ENCODE measurements around the gene UBE2I.
A peak's percentile ranks its signal among the peaks of the same experiment; 100 is the strongest.

Gene UBE2I

GRCh38 chr16:1344499-1344898, 35.1 kb downstream of the UBE2I start:
- no peak for DNase-seq

DNA sequence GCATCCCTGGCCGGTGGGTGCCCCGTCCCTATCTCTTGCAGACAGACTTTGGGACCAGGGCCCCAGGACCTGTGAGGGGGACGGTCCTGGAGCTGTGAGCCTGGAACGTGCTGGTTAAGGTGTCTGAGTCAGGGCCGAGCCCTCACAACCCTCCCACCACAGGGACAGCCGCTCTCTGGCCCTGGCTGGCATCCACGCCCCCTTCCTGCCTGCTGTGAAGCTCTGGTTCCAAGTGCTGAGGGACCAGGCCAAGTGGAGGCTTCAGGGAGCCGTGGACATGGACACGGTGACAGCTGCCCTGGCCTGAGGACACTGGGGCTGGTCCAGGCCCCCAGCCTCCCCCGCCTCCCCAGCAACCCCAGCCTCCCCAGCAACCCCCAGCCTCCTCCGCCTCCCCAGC, 35.7 kb downstream of the UBE2I start:
- DNase-seq = no peak

- no peak for DNase-seq
Observed at GRCh38 chr16:1345651-1346421, 36.4 kb downstream of the UBE2I start.

- DNase-seq = no peak
Observed at GRCh38 chr16:1346422-1347285, 37.2 kb downstream of the UBE2I start.

DNA sequence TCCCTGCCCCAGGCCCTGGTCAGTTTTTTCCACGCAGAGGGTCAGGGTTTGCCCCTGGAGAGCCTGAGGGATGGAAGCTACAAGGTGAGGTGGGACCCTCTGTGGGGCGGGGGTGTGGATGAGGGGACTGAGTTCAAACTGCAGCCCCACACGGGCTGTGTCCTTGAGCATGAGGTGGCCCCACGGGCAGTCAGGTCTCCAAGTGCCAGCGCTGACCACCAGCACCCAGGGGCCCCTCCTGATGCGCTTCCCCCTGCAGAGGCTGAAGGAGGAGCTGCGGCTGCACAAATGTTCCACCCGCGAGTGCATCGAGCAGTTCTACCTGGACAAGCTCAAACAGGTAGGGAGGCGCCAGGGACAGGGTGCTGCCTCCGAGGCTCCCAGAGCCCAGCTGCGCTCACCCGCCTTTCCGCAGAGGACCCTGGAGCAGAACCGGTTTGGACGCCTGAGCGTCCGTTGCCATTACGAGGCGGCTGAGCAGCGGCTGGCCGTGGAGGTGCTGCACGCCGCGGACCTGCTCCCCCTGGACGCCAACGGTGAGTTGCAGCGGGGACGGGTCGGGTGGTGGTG, 37.9 kb downstream of the UBE2I start:
- no peak for DNase-seq

GRCh38 chr16:1347962-1348361, 38.5 kb downstream of the UBE2I start:
- no peak for DNase-seq

DNA sequence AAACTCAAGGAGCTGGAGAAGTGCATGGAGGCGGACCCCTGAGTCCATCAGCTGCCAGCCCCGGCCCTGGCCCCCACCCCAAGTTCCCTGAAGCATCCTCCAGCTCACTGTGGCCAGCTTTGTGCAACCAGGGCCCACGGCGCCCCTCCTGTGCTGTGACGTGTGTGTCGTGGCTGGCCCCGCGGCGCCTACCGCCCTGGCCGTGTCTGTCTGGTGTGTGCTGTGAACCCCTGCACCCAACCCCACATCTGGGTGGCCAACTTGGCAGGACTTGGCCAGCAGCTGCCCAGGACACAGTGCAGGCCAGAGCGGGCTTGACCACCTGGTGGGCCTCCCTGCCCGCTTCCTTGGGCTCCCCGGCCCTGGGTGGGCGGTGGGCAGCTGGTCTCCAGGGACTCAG, 39.0 kb downstream of the UBE2I start:
- DNase-seq = no peak

DNA sequence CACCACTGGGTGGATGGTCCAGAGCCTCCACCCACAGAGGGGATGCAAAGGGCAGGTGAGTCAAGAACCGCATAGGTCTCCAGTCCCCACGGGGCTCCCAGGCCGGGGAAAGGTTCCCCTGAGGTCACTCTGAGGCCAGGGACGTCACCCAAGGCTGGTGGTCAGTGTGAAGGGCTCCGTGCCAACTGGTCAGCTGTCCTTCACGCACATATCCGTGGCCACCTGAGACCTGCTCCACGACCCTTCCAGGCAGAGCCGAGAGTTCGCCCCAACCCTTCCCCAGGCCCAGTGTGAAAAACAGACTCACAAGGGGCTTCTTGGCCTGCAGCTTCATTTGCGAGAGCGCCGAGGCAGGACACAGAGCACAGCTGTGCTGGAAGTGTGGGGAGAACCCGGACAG, 39.5 kb downstream of the UBE2I start:
- DNase-seq = no peak

DNA sequence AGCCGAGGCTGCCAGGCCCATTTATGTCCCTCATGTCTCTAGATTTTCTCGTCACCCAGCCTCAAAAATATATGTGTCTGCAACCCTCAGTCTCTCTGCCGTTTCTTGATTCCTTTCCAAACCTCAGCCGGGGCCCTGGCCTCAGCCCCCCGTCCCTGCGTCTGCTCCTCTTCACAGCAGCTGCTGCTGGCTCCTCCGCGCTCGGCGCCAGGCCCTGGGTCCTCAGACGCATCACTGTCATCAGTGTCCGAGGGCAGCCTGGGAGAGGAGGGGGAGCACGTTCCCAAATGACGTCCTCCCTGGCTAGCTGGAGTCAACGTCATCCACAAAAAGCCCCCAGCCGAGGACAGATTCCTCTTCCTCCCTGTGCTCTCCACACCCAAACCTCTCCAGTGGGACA, 39.9 kb downstream of the UBE2I start:
- no peak for DNase-seq

DNA sequence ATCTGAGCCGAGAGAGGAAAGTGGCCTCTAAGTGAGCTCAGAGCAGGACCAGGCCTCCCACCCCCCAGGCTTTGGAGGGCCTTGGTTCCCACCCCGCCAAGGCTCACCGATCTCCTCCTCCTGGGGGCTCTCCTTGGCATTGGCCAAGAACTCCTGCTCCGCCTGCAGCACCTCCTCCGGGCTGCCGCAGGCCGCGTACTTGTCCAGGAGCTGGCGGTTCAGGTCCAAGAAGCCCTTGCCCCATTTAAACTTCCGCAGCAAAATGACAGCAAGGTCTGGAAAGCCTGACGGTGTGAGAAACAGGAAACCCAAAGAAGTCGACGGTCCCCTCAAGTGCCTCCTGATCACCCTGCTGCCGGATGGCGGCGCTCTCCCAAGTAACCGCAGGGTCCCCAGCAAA, 40.5 kb downstream of the UBE2I start:
- no peak for DNase-seq

GRCh38 chr16:1350691-1351090, 41.3 kb downstream of the UBE2I start:
- no peak for DNase-seq

GRCh38 chr16:1351215-1351581, 41.8 kb downstream of the UBE2I start:
- DNase-seq = no peak

- DNase-seq = peak; percentile 81
Observed at GRCh38 chr16:1351582-1352362, 42.3 kb downstream of the UBE2I start, which contains the start of the genes GNPTG and TSR3. Gene GNPTG (plus strand): TSS chr16:1351931. CDS start chr16:1351966, 35 bp downstream. Gene TSR3 (minus strand): TSS chr16:1351878. CDS start chr16:1351804, 74 bp downstream.

DNA sequence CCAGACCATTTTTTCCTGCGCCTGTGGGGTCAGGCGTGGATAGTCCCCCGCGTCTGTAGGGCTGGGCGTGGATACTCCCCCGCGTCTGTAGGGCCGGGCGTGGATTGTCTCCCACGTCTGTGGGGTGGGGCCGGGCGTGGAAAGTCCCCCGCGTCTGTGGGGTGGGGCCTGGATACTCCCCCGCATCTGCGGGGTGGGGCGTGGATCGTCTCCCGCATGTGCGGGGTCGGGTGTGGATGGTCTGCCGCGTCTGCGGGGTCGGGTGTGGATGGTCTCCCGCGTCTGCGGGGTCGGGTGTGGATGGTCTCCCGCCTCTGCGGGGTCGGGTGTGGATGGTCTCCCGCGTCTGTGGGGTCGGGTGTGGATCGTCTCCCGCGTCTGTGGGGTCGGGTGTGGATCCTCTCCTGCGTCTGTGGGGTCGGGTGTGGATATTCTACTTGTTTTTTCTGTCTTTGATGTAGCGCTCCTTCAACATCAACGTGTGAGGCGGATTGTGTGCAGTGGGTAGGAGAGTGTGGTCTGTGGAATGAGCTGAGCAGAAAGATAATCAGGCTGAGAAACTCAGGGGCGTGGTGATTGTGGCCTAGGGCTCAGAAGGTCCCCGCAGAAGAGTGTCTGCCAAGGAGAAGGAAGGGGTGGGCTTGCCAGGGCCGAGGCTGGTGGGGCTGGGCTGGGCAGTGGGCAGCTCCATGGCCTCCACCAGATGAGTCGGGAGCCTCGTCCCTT, 45.5 kb downstream of the UBE2I start:
- no peak for DNase-seq

DNA sequence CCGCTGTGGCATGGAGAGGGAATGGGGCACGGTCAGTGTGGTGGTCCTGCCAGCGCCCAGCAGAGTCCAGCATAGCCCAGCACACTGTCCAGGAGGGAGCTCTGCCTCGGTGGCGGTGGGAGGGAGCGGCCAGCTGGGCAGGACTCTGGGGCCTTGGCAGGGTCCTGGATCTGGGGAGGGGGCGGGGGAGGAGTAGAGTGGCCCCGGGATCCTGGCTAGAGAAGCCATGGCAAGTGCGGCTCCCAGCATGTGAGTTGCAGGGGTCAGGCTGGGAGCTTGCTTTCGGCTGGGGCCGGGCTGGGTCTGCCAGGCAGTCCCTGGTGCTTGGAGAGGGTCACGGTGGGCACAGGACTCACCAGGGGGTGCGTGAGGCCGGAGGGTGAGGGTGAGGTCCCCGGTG, 46.2 kb downstream of the UBE2I start:
- no peak for DNase-seq

DNA sequence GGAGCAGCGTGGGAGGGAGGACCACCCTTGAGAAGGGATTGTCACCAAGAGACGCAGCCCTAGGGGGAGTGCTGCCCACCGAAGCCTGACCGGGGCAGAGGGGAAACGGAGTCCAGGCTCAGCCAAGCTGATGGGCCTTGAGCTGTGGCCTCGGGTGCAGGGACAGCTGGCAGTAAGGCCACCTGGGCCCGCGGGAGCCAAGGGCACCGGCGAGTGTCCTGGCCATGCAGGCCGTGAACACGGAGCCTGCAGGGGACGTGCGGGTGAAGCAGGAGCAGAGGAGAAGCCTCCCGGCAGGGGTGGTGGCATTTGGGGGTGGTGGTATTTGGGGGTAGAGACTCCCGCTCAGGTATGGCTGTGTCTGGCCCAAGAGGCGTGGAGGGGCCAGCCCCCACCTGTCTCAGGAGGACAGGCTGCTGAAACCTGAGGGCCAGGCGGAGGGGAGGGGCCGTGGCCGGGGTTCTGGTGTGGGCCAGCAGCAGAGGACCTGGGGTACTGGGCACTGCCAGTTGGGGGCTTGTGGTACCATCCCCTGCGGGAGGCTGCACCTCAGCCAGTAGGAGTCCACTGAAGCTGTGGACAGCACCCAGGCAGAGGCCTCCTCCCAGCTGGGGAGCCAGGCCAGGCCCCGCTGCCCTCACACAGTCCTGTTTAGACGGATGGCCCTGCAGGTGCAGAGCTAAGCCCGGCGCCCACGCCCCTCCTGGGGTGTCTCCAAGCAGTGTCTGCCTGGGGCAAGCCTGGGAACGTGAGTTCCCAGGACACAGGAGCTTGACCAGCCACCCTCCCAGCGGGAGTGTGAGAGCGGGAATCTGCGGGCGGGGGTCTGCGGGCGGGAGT, 46.8 kb downstream of the UBE2I start:
- DNase-seq = no peak

- DNase-seq = no peak
Observed at GRCh38 chr16:1357906-1358566, 48.6 kb downstream of the UBE2I start.

DNA sequence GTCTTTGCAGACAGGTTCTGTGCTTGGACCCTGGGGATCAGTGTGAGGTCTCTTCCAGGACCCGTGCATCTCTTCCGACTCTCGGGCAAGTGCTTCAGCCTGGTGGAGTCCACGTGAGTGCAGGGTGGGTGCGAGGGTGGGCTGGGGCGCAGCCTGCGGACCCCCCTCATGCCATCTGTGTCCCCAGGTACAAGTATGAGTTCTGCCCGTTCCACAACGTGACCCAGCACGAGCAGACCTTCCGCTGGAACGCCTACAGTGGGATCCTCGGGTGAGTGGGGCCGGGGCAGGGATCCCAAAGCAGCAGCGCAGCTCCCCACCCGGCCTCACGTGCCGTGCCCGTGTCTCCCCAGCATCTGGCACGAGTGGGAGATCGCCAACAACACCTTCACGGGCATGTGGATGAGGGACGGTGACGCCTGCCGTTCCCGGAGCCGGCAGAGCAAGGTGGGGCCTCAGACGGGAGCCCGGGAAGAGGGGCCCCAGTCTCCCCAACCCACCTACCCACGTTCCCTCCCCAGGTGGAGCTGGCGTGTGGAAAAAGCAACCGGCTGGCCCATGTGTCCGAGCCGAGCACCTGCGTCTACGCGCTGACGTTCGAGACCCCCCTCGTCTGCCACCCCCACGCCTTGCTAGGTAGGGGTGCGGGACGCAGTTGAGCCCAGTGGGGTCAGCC, 52.4 kb downstream of the UBE2I start:
- DNase-seq = no peak

- no peak for DNase-seq
Observed at GRCh38 chr16:1362807-1363206, 53.4 kb downstream of the UBE2I start.

DNA sequence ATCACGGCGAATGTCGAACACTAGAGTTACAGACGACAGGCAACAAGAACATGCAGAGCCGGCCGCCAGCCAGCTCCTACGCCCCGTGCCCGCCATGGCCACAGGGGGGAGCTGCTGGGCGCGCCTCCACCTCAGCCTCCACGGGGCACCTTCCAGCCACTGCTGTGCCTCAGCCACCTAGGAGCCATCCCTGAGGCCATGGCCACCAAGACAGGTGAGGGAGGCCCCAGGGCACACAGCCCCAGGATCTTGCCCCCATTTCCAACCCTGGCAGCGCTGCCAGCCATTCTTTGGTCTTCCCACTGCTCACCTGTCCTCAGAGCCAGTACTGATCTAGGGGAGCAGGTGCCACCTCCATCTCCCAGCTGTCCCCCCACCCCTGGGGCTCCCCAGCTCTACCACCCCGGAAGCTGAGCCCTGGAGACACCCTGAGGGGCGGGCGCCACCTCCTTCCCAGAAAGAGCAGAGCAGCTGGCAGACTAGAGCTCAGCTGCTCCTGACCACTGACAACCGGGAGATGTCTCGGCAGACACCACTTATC, 54.1 kb downstream of the UBE2I start:
- DNase-seq = peak; percentile 57
